PFSK-1 (cell line): ENCODE measurements around the gene CARD9.

ENCODE experiments used
- POLR2AphosphoS5 ChIP-seq: IDR thresholded peaks from 2 replicates; pipeline ENCODE4 v1.6.1; 2012; ENCODE audit warnings: low read depth, mild to moderate bottlenecking, control low read depth, low read length, moderate library complexity
- SIN3A ChIP-seq: IDR thresholded peaks from 2 replicates; pipeline ENCODE4 v1.6.1; 2012; ENCODE audit warnings: mild to moderate bottlenecking, low read length, moderate library complexity, borderline replicate concordance; ENCODE audit not compliant: insufficient read depth

DNA sequence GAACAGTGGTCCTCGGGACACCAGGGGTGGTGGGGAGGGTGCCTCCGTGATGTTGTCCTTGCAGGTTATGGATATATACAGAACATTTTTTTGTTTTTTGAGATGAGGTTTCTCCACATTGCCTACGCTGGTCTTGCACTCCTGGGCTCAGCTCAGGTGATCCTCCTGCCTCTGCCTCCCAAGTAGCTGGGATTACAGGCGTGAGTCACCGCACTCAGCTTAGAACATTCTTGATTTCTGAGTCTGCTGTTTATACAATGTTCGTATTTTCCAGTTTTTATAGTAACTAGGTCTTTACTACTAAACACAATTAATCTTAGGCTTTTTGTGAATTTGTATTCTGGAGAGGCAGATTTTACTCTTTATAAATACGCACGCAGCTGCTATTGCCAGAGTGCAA lies 43.0 kb upstream of the CARD9 start:
- no peak for TF ChIP-seq SIN3A
- TF ChIP-seq POLR2AphosphoS5, result no peak
